SU-DHL-6 (cell line): Measurements from ENCODE around the gene COL26A1.

Experiments used
- EZH2phosphoT487 ChIP-seq: fragments of 200-600 bp; sonication (generic), shearing (Covaris generic); conservative IDR thresholded peaks from 2 replicates; pipeline ENCODE4 v1.6.1; 2018; ENCODE audit warnings: mild to moderate bottlenecking, antibody characterized with exemption, low read length, moderate library complexity, mixed read lengths
- TF ChIP-seq, protein P1 (sequence below): fragments of 200-600 bp; sonication (generic); IDR thresholded peaks from one replicate; pipeline ENCODE4 v1.5.1; 2017; ENCODE audit warnings: antibody characterized with exemption, mild to moderate bottlenecking, low read length, moderate library complexity; ENCODE audit not compliant: insufficient read depth, poor library complexity, severe bottlenecking

DNA sequence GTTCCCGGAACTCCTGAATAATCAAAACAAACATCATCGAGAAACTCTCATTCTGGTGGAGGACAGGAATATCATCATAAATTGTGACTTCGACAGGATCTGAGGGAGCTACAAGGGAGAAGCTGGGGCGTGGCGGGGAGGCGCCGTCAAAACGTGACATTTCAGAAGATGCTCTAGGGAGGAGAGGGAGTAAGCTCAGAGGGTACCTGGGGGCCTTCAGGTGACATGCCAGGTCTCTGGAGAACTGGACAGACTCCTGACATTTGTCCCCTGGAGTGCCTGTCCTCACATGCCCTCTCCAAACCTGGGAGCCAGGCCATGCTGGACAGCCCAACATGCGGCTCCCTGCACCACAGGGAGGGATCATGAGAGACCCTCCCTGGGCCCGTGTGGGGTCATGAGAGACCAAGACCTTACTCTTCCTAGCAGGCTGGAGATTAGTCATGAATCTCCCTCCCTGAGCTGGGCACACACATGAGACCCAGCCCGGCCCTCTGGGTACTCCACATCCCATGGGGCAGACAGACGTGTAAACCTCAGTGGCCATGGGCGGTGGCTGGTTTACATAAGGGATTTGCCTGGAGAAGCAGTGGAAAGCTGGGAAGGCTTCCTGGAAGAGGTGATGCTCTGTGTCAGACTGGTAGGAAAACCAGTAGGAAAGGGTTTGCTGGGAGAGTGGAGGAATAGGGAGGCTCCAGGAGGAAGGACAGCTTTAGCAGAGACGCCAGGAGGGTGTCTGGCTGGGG is 185.4 kb downstream of the COL26A1 start:
- TF ChIP-seq, protein P1, sequence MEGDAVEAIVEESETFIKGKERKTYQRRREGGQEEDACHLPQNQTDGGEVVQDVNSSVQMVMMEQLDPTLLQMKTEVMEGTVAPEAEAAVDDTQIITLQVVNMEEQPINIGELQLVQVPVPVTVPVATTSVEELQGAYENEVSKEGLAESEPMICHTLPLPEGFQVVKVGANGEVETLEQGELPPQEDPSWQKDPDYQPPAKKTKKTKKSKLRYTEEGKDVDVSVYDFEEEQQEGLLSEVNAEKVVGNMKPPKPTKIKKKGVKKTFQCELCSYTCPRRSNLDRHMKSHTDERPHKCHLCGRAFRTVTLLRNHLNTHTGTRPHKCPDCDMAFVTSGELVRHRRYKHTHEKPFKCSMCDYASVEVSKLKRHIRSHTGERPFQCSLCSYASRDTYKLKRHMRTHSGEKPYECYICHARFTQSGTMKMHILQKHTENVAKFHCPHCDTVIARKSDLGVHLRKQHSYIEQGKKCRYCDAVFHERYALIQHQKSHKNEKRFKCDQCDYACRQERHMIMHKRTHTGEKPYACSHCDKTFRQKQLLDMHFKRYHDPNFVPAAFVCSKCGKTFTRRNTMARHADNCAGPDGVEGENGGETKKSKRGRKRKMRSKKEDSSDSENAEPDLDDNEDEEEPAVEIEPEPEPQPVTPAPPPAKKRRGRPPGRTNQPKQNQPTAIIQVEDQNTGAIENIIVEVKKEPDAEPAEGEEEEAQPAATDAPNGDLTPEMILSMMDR: no peak
- TF ChIP-seq EZH2phosphoT487: no peak
